ENCODE results near the gene PLXDC2.

PLXDC2 gene

GRCh38 chr10:20314431-20314830 is 498.2 kb downstream of the PLXDC2 start:
- no peak overlapping the region for H3K4me3 ChIP-seq (ENCODE audit: control insufficient read depth, low read depth, low read length)
- TF ChIP-seq CTCF (IDR thresholded peaks at IDR 0.05; ENCODE audit: control insufficient read depth, insufficient read depth, low read depth, low read length, missing control alignments) = no peak
- no peak for DNase-seq (ENCODE audit: low read depth)

GRCh38 chr10:20327954-20328353 is 511.7 kb downstream of the PLXDC2 start:
- TF ChIP-seq CTCF (IDR thresholded peaks at IDR 0.05; ENCODE audit: control insufficient read depth, insufficient read depth, low read depth, low read length, missing control alignments) = no peak
- DNase-seq (ENCODE audit: low read depth) = no peak
- H3K4me3 ChIP-seq (ENCODE audit: control insufficient read depth, low read depth, low read length) = no peak overlapping the region

GRCh38 chr10:20330246-20330645 is 514.0 kb downstream of the PLXDC2 start:
- no peak for TF ChIP-seq CTCF (IDR thresholded peaks at IDR 0.05; ENCODE audit: control insufficient read depth, insufficient read depth, low read depth, low read length, missing control alignments)
- no peak overlapping the region for H3K4me3 ChIP-seq (ENCODE audit: control insufficient read depth, low read depth, low read length)
- DNase-seq (ENCODE audit: low read depth) = no peak

- no peak overlapping the region for H3K4me3 ChIP-seq (ENCODE audit: control insufficient read depth, low read depth, low read length)
- no peak for TF ChIP-seq CTCF (IDR thresholded peaks at IDR 0.05; ENCODE audit: control insufficient read depth, insufficient read depth, low read depth, low read length, missing control alignments)
- no peak for DNase-seq (ENCODE audit: low read depth)
Observed at GRCh38 chr10:20334559-20334958, 518.3 kb downstream of the PLXDC2 start.
